DND-41 (cell line): ENCODE results near the gene NDN.

Experiments used
- ATAC-seq: fragments of 200-7000 bp; cut with Tn5 transposase; 3 replicates; pipeline ENCODE4 v1.9.1; 2021; ENCODE audit warnings: low read depth; ENCODE audit not compliant: insufficient read depth
- DNase-seq: peaks from one replicate; pipeline ENCODE4 v3.0.0-alpha.2; 2020
- H2AFZ ChIP-seq: 2 replicates; pipeline ENCODE4 v1.6.0; 2012; ENCODE audit warnings: low read depth, low read length
- H3K27ac ChIP-seq: 2 replicates; pipeline ENCODE4 v1.5.1; 2012; ENCODE audit warnings: low read length, inconsistent platforms
- H3K27me3 ChIP-seq: fragments of 200-600 bp; sonication (generic); 2 replicates; pipeline ENCODE4 v1.6.0; 2012; ENCODE audit warnings: low read length, mild to moderate bottlenecking, inconsistent platforms; ENCODE audit not compliant: insufficient read depth, poor library complexity
- H3K36me3 ChIP-seq: 2 replicates; pipeline ENCODE4 v1.5.1; 2012; ENCODE audit warnings: low read length, inconsistent platforms; ENCODE audit not compliant: insufficient read depth
- H3K4me1 ChIP-seq: 2 replicates; pipeline ENCODE4 v1.5.1; 2012; ENCODE audit warnings: mild to moderate bottlenecking, low read length; ENCODE audit not compliant: insufficient read depth
- H3K4me2 ChIP-seq: 2 replicates; pipeline ENCODE4 v1.6.0; 2012; ENCODE audit warnings: mild to moderate bottlenecking, moderate library complexity, low read length, inconsistent platforms; ENCODE audit not compliant: insufficient read depth
- H3K4me3 ChIP-seq, 2 experiments: fragments of 200-600 bp in 1 of 2; shearing (Covaris generic) in 1 of 2; 2 replicates each; pipeline ENCODE4 v1.5.1; 2012 to 2016; ENCODE audit warnings: inconsistent platforms in 2 of 2, low read length in 2 of 2, mild to moderate bottlenecking in 2 of 2, low read depth in 1 of 2, moderate library complexity in 1 of 2
- H3K79me2 ChIP-seq: 2 replicates; pipeline ENCODE4 v1.6.0; 2012; ENCODE audit warnings: low read length, inconsistent platforms; ENCODE audit not compliant: insufficient read depth
- H3K9ac ChIP-seq: 2 replicates; pipeline ENCODE4 v1.6.0; 2012; ENCODE audit warnings: low read depth, mild to moderate bottlenecking, inconsistent platforms, low read length, moderate library complexity
- H3K9me3 ChIP-seq: 2 replicates; pipeline ENCODE4 v1.5.1; 2012; ENCODE audit warnings: low read length, moderate library complexity, mild to moderate bottlenecking, inconsistent platforms; ENCODE audit not compliant: insufficient read depth, severe bottlenecking
- H4K20me1 ChIP-seq: 2 replicates; pipeline ENCODE4 v1.6.0; 2012; ENCODE audit warnings: low read length; ENCODE audit not compliant: insufficient read depth
- EZH2 ChIP-seq: IDR thresholded peaks from 3 replicates; pipeline ENCODE4 v1.6.1; 2012; ENCODE audit warnings: borderline replicate concordance, low read depth, mild to moderate bottlenecking, moderate library complexity, low read length, inconsistent platforms; ENCODE audit not compliant: severe bottlenecking
- TF ChIP-seq, protein P1 (sequence below): IDR thresholded peaks from 2 replicates; pipeline ENCODE4 v1.5.1; 2012; ENCODE audit warnings: borderline replicate concordance, low read length, moderate library complexity, mild to moderate bottlenecking; ENCODE audit not compliant: poor library complexity, severe bottlenecking; ENCODE audit errors: extremely low read depth

NDN gene

DNA sequence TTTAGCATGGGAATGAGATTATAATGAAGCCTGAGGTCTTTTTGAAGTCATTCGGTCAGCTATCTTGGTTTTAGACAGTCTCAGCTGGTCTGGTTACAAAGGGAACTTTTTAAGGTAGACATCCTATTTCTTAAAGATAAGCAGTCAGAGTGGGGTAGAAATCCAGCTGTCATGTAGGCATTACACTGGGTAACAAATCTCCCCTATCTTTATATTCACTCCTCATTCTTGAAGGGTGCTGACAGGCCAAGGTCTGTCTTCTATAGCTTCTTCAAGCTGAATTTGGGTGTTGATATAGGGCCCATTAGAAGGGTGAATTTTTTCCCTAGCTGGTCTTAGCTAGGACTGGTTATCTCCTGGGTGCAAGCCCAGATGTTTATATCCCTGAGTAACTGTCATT, 21.2 kb upstream of the NDN start:
- Histone ChIP-seq H3K79me2 (no peaks in the 10 kb centered on the region), H3K9me3 (no peaks in the 10 kb centered on the region), H3K4me2 (no peak overlapping the region), H2AFZ (no peak overlapping the region), H3K4me3 (no peak overlapping the region), H3K27me3 (no peaks in the 10 kb centered on the region), H3K27ac (no peak overlapping the region), H4K20me1 (no peaks in the 10 kb centered on the region), H3K9ac (no peak overlapping the region), H3K36me3 (no peaks in the 10 kb centered on the region), H3K4me1 (no peaks in the 10 kb centered on the region)
- ATAC-seq (no peak), DNase-seq (no peak)
- TF ChIP-seq, protein P1, sequence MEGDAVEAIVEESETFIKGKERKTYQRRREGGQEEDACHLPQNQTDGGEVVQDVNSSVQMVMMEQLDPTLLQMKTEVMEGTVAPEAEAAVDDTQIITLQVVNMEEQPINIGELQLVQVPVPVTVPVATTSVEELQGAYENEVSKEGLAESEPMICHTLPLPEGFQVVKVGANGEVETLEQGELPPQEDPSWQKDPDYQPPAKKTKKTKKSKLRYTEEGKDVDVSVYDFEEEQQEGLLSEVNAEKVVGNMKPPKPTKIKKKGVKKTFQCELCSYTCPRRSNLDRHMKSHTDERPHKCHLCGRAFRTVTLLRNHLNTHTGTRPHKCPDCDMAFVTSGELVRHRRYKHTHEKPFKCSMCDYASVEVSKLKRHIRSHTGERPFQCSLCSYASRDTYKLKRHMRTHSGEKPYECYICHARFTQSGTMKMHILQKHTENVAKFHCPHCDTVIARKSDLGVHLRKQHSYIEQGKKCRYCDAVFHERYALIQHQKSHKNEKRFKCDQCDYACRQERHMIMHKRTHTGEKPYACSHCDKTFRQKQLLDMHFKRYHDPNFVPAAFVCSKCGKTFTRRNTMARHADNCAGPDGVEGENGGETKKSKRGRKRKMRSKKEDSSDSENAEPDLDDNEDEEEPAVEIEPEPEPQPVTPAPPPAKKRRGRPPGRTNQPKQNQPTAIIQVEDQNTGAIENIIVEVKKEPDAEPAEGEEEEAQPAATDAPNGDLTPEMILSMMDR, result no peak
- no peak for TF ChIP-seq EZH2

DNA sequence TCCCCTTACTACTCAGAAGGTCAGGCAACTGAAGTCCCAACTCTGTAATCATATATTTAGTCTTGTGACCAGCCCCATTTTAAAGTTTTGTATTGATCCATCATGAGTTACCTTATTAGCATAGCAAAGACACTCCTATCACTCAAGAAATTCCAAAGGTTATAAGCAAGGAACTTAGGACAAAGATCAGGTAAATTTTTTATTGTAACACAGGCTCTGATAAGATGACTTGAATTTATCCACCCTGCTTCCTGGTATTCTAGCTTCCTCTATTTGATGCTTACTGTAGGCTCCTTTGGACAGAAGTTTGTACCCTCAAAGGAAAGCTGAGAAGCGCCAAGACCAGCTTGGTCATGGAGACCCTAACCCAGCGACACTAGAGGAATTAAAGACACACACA, 8.2 kb upstream of the NDN start:
- Histone ChIP-seq H3K4me2 (no peak overlapping the region), H4K20me1 (no peaks in the 10 kb centered on the region), H3K9me3 (peaks cover 4% of the 10 kb centered on the region), H3K27me3 (no peaks in the 10 kb centered on the region), H2AFZ (no peak overlapping the region), H3K36me3 (no peaks in the 10 kb centered on the region), H3K4me3 (no peak overlapping the region), H3K27ac (no peak overlapping the region), H3K4me1 (no peaks in the 10 kb centered on the region), H3K79me2 (no peaks in the 10 kb centered on the region), H3K9ac (no peak overlapping the region)
- TF ChIP-seq, protein P1, result no peak
- no peak for TF ChIP-seq EZH2
- ATAC-seq (no peak), DNase-seq (no peak)

DNA sequence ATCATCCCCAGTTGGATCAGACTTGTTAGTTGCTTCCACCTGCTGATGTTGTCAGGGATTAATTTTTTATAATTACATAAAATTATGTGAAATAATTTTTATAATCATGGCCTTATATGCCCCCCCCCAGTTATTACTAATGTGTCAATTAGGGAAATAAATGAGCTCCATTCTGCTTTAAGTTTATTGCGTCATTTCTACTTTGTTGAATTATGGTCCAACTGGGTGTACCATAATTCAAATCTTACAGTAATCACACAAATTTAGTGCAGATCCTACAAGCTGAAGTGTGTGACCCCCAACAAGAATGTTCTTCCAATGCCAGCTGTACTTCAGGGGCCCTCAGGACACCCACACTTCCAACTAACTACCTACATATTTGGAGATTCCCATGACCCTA, 7.5 kb upstream of the NDN start:
- Histone ChIP-seq H3K4me3 (no peak overlapping the region), H4K20me1 (no peaks in the 10 kb centered on the region), H3K27ac (no peak overlapping the region), H2AFZ (no peak overlapping the region), H3K4me2 (no peak overlapping the region), H3K36me3 (no peaks in the 10 kb centered on the region), H3K79me2 (no peaks in the 10 kb centered on the region), H3K27me3 (no peaks in the 10 kb centered on the region), H3K9ac (no peak overlapping the region), H3K9me3 (peaks cover 4% of the 10 kb centered on the region), H3K4me1 (no peaks in the 10 kb centered on the region)
- TF ChIP-seq, protein P1, result no peak
- no peak for TF ChIP-seq EZH2
- ATAC-seq (no peak), DNase-seq (no peak)

DNA sequence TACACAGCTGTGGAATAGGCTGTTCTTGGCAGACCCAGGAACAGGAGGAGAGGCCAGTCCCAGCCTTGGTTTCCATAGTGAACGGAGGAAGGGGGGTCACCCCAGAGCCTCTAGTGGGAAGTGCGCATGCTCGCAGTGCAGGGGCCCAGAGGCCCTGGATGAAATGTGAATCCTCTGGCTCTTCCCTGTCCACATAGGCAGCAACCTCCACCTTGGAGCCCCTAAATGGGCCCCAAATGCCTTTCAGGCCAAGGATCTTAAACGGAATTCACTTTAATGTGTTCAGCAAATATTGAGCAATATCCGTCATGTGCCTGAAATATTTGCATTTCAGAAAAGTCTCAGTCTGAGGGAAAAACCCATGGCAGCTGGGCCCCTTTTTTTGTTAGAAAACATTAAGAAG, 3.3 kb upstream of the NDN start:
- Histone ChIP-seq H3K27me3 (no peaks in the 10 kb centered on the region), H3K4me1 (no peaks in the 10 kb centered on the region), H3K9me3 (peaks cover 4% of the 10 kb centered on the region), H4K20me1 (no peaks in the 10 kb centered on the region), H3K79me2 (no peaks in the 10 kb centered on the region), H3K27ac (no peak overlapping the region), H3K4me3 (no peak overlapping the region), H3K36me3 (no peaks in the 10 kb centered on the region), H3K9ac (no peak overlapping the region), H2AFZ (no peak overlapping the region), H3K4me2 (no peak overlapping the region)
- TF ChIP-seq, protein P1, result no peak
- no peak for TF ChIP-seq EZH2
- DNase-seq (no peak), ATAC-seq (no peak)
